ENCODE data around the gene TSFM.
A peak's percentile ranks its signal among the peaks of the same experiment; 100 is the strongest.

The TSFM gene

GRCh38 chr12:57746025-57746424, 36.6 kb upstream of the TSFM start:
- DNase-seq, result no peak

GRCh38 chr12:57749061-57749460, 33.5 kb upstream of the TSFM start:
- no peak for DNase-seq

GRCh38 chr12:57750561-57751431, 31.8 kb upstream of the TSFM start:
- no peak for DNase-seq

- DNase-seq, result no peak
Measured at GRCh38 chr12:57751432-57751787, 31.2 kb upstream of the TSFM start.

GRCh38 chr12:57751788-57752667, 30.6 kb upstream of the TSFM start, which contains the start of gene CDK4:
Gene CDK4, minus strand, starts transcription at chr12:57752310. Its CDS starts 593 bp downstream, at chr12:57751717.
- DNase-seq, result peak; percentile 100

GRCh38 chr12:57752668-57753000, 30.0 kb upstream of the TSFM start:
- no peak for DNase-seq

GRCh38 chr12:57753756-57754337, 28.7 kb upstream of the TSFM start:
- DNase-seq, result no peak

- peak; percentile 91 for DNase-seq
Measured at GRCh38 chr12:57754411-57755193, 28.0 kb upstream of the TSFM start, which contains the start of gene MARCHF9. Gene MARCHF9, plus strand, starts transcription at chr12:57755103. Its CDS starts 426 bp downstream, at chr12:57755529.

GRCh38 chr12:57755194-57755453, 27.5 kb upstream of the TSFM start:
- no peak for DNase-seq

- no peak for DNase-seq
Measured at GRCh38 chr12:57755454-57756372, 26.9 kb upstream of the TSFM start.

GRCh38 chr12:57756406-57757341, 25.9 kb upstream of the TSFM start:
- DNase-seq, result peak; percentile 83

GRCh38 chr12:57757771-57758170, 24.8 kb upstream of the TSFM start:
- no peak for DNase-seq

- DNase-seq, result no peak
Measured at GRCh38 chr12:57758552-57759359, 23.8 kb upstream of the TSFM start.

GRCh38 chr12:57759360-57759980, 23.1 kb upstream of the TSFM start:
- peak; percentile 58 for DNase-seq

GRCh38 chr12:57760347-57760982, 22.1 kb upstream of the TSFM start:
- DNase-seq, result no peak

- DNase-seq, result no peak
Measured at GRCh38 chr12:57761391-57761998, 21.1 kb upstream of the TSFM start.

- no peak for DNase-seq
Measured at GRCh38 chr12:57762463-57762862, 20.1 kb upstream of the TSFM start.

All from activated CD4-positive, alpha-beta T cell treated with anti-CD3 and anti-CD28 coated beads, Interleukin-10, Interleukin-2, amounts not matched to agents 100 ng/mL and 50 ng/mL, durations not matched to agents 16 hours and 8 hours (primary cell).